Measurements from ENCODE around the gene AMN. TPM values are rescaled to one million over a fixed set of nuclear protein-coding genes. Genes with fewer than 3 reads are reported as not detected.

AMN gene
- total and polyA plus RNA-seq, 9 of the 15 experiments (the other 6 are each of a cell fraction or from before 2014, with no cell fraction given), result 0.04 to 0.14 TPM; not detected in 7

GRCh38 chr14:102953100-102953499, 30.6 kb downstream of the AMN start (continued):
- TF ChIP-seq CHD7 (IDR thresholded peaks at IDR 0.05; ENCODE audit: low read depth, low read length) (no peak), NUFIP1 (IDR thresholded peaks at IDR 0.05; ENCODE audit: partially characterized antibody) (no peak), STAG1 (CRISPR knock-in tag; IDR thresholded peaks at IDR 0.05; ENCODE audit: borderline replicate concordance) (no peak), ZNF175 (CRISPR knock-in tag; IDR thresholded peaks at IDR 0.05; ENCODE audit: low read depth) (no peak), ZNF583 (CRISPR knock-in tag; IDR thresholded peaks at IDR 0.05) (no peak), CXXC5 (CRISPR knock-in tag; IDR thresholded peaks at IDR 0.05) (no peak), ZNF121 (CRISPR knock-in tag; conservative IDR thresholded peaks at IDR 0.05) (no peak)
